GM18505 (cell line): Measurements from ENCODE around the gene C14orf119.
A peak's percentile ranks its signal among the peaks of the same experiment; 100 is the strongest.

Experiments
- ATAC-seq: cut with Tn5 transposase; IDR thresholded peaks from one replicate; pipeline ENCODE4 v1.9.1; 2021; ENCODE audit not compliant: unreplicated experiment
- POLR2A ChIP-seq: IDR thresholded peaks from 4 replicates; pipeline ENCODE4 v1.6.1; 2011; ENCODE audit warnings: borderline replicate concordance; ENCODE audit not compliant: insufficient read depth, insufficient read length; ENCODE audit errors: extremely low read depth

Gene C14orf119

GRCh38 chr14:23056145-23056955 is 39.0 kb upstream of the C14orf119 start:
- ATAC-seq: peak; percentile 50
- no peak for TF ChIP-seq POLR2A

- peak; percentile 43 for ATAC-seq
- no peak for TF ChIP-seq POLR2A
Measured at GRCh38 chr14:23056956-23057756, 38.1 kb upstream of the C14orf119 start, which contains the start of gene CDH24. TSS of gene CDH24 (minus strand) at chr14:23057520. CDS start at chr14:23055733, 1,787 bp downstream.

GRCh38 chr14:23057757-23058653 is 37.3 kb upstream of the C14orf119 start:
- TF ChIP-seq POLR2A: no peak
- peak; percentile 55 for ATAC-seq

- no peak for ATAC-seq
- TF ChIP-seq POLR2A: no peak
Measured at GRCh38 chr14:23058654-23059504, 36.4 kb upstream of the C14orf119 start.

- no peak for ATAC-seq
- no peak for TF ChIP-seq POLR2A
Measured at GRCh38 chr14:23060536-23061260, 34.6 kb upstream of the C14orf119 start.

GRCh38 chr14:23062002-23062401 is 33.3 kb upstream of the C14orf119 start:
- TF ChIP-seq POLR2A: no peak
- ATAC-seq: no peak

GRCh38 chr14:23063601-23064000 is 31.7 kb upstream of the C14orf119 start:
- no peak for ATAC-seq
- TF ChIP-seq POLR2A: no peak

GRCh38 chr14:23066368-23066767 is 28.9 kb upstream of the C14orf119 start:
- TF ChIP-seq POLR2A: no peak
- no peak for ATAC-seq

GRCh38 chr14:23066855-23067744 is 28.2 kb upstream of the C14orf119 start:
- no peak for ATAC-seq
- no peak for TF ChIP-seq POLR2A

GRCh38 chr14:23067847-23068788 is 27.2 kb upstream of the C14orf119 start:
- ATAC-seq: no peak
- no peak for TF ChIP-seq POLR2A
